Pancreas (tissue), 10 donors: ENCODE measurements around the gene SPATC1L. TPM values are rescaled to one million over a fixed set of nuclear protein-coding genes. Genes with fewer than 3 reads are reported as not detected.

Experiments used
- ATAC-seq, 4 donors: fragments of 200-7000 bp; cut with Tn5 transposase; one replicate each; pipeline versions ENCODE4 v1.8.0 to v1.9.1; 2020; ENCODE audit warnings: mild to moderate bottlenecking in 4 of 4, moderate library complexity in 4 of 4
- DNase-seq, 6 donors: peaks; one replicate each; pipeline ENCODE4 v3.0.0-alpha.2; 2020
- FAIRE-seq: peaks from 2 replicates; lab custom pipeline; 2012; peaks lifted over from hg19 to GRCh38; lab: Jason Lieb, UNC
- H3K27ac ChIP-seq, 4 donors: fragments of 200-600 bp; sonication (generic); 1 replicate in 3 of 4; 2 replicates in 1 of 4; pipeline versions ENCODE4 v1.5.0 to v1.8.0; 2020
- H3K27me3 ChIP-seq, 4 donors: fragments of 200-600 bp; one replicate each; pipeline ENCODE4 v1.8.0; 2021
- H3K36me3 ChIP-seq, 3 donors: fragments of 200-600 bp; sonication (generic) in 1 of 3; one replicate each; pipeline versions ENCODE4 v1.5.0 to v1.8.0; 2020 to 2021
- H3K4me1 ChIP-seq, 3 donors: fragments of 200-600 bp; one replicate each; pipeline ENCODE4 v1.8.0; 2021
- H3K4me3 ChIP-seq, 4 donors: fragments of 200-600 bp; sonication (generic) in 2 of 4; one replicate each; pipeline versions ENCODE4 v1.5.0 to v1.8.0; 2020 to 2021
- H3K9me3 ChIP-seq, 4 donors: fragments of 200-600 bp; one replicate each; pipeline ENCODE4 v1.8.0; 2021
- WGBS, 2 donors: extraction: QIAGEN DNeasy Blood & Tissue Kit; methylation state at CpG; one replicate each; pipeline ENCODE4 v1.1.7; 2013; 5-methylcytosine and 5-hydroxymethylcytosine counted together
- intact Hi-C, 3 donors: fragments of 100-400 bp; cut with DNase I; formaldehyde crosslinking; loops; one replicate each; pipeline versions ENCODE4 v1.11.1 to v1.14.2; 2022
- polyA plus RNA-seq, 2 donors: library from polyadenylated mRNA; stranded (reverse); fragments of 200-250 nt; gene quantifications; one replicate each; pipeline ENCODE4 v1.2.3, GENCODE V29; 2013
- total RNA-seq, 6 donors: library from RNA; stranded (reverse); fragmentation: NEBNext Ultra II Directional in 4 of 6; extraction: Animal tissue kit (Norgen Biotek cat#: 25700) in 4 of 6; gene quantifications; one replicate each; pipeline versions ENCODE4 v1.2.1 to v1.2.4, GENCODE V29; 2021 to 2023
- TF ChIP-seq, protein P1 (sequence below), 4 donors: fragments of 200-600 bp; sonication (generic) in 3 of 4; IDR thresholded peaks; one replicate each; pipeline versions ENCODE4 v1.5.0 to v1.8.0; 2021; ENCODE audit warnings: antibody characterized with exemption in 4 of 4
- donor health status: healthy with polysubstance abuse.
- donor health status: DM: no; HTN: no; CAD: no; lungs with moderate emphysema.
- donor health status: DM: no; HTN: no; CAD: no.
- donor health status: control.
- donor health status: control.
- donor health status: Bipolar disorder and iron deficiency.
- donor health status: DM: yes; HTN: yes; CAD: no.
- donor health status: DM: no; HTN: no; CAD: no.
- donor health status: DM: no; HTN: no; CAD: no.
- donor health status: DM: yes; HTN: yes; CAD: no.

The SPATC1L gene
- total and polyA plus RNA-seq, 8 donors: 3.1 to 26.9 (median 6.5) TPM

DNA sequence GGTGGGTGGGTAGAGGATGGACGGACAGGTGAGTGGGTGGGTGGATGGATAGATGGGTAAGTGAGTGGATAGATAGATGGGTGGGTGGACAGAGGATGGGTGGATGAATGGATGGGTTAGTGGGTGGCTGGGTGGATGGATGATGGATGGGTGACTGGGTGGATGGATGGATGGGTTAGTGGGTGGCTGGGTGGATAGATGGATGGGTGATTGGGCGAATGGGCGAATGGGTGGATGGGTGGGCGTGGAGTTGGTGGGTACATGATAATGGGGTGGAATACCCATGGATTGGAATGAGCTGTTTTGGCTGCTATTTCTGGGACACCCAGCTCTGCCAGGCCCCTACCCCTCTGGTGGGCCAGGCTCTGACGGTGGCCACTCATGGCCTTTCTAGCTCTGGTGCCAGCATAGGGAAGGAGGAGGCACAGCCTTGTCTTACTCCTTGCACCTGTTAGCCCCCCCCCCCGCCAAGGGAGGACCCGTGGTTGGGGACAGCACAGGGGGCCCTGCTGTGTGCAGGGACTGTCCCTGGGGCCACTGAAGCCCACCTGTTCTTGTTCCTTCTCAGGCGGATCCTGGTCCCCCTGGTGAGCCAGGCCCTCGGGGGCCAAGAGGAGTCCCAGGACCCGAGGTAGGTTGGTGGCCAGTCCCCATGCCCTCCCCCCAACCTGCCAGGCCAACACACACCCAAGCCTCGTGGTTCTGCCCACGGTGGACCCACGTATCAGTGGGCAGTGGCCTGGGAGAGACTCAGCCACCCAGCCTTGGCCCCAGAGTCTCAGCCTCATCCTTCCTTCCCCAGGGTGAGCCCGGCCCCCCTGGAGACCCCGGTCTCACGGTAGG is 60.0 kb downstream of the SPATC1L start:
- H3K4me1 ChIP-seq: no peaks in the 10 kb centered on the region
- ATAC-seq (no peak), FAIRE-seq (no peak), DNase-seq (peak in 4 of 6 donors; percentile 10 to 57 (median 30))
- TF ChIP-seq, protein P1, sequence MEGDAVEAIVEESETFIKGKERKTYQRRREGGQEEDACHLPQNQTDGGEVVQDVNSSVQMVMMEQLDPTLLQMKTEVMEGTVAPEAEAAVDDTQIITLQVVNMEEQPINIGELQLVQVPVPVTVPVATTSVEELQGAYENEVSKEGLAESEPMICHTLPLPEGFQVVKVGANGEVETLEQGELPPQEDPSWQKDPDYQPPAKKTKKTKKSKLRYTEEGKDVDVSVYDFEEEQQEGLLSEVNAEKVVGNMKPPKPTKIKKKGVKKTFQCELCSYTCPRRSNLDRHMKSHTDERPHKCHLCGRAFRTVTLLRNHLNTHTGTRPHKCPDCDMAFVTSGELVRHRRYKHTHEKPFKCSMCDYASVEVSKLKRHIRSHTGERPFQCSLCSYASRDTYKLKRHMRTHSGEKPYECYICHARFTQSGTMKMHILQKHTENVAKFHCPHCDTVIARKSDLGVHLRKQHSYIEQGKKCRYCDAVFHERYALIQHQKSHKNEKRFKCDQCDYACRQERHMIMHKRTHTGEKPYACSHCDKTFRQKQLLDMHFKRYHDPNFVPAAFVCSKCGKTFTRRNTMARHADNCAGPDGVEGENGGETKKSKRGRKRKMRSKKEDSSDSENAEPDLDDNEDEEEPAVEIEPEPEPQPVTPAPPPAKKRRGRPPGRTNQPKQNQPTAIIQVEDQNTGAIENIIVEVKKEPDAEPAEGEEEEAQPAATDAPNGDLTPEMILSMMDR (IDR thresholded peaks at IDR 0.05): no peak
- 70 to 86% methylated on average over 15 to 16 of the region's 16 CpGs for WGBS, 2 donors
- no peaks in the 10 kb centered on the region for H3K27me3 ChIP-seq
- no peaks in the 10 kb centered on the region for H3K36me3 ChIP-seq
- no peak overlapping the region for H3K4me3 ChIP-seq
- intact Hi-C loops: no loop called here
- no peaks in the 10 kb centered on the region for H3K9me3 ChIP-seq
- H3K27ac ChIP-seq: no peak overlapping the region

DNA sequence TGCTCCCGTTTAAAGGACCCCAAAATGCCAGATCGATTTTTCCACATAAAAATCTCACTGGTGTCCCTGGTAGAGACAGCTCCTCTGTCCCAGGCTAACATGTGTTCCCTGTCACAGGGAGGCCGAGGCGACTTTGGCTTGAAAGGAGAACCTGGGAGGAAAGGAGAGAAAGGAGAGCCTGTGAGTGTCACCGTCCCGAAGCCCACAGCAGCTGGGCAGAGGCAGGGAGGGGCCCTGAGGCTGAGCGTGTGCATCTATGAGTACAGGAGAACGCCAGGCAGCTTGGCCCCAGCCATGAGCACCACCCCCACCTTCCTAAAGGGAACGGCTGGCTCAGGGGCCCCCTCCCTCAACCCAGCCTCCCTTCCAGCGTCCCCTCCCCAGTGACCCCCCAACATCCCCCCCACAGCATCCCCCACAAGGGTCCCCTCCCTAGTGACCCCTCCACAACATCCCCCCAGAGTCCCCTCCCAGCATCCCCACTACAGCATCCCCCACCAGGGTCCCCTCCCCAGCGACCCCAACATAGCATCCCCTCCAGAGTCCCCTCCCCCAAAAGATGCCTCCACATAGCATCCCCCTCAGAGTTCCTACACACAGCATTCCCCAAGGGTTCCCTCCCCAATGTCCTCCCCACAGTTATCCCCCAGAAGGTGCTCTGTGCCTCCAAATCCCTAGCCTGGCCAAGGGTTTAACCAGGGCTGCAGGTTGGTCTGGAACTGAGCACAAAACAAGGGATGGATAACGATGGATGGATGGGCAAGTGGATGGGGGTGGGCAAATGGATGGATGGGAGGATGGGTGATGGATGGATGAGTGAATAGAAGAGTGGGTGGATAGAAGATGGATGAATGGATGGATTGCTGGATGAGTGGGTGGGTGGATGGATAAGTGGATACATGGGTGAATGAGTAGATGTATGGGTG is 61.2 kb downstream of the SPATC1L start:
- intact Hi-C loops: no loop called here
- Histone ChIP-seq H3K27me3 (no peaks in the 10 kb centered on the region), H3K9me3 (no peaks in the 10 kb centered on the region), H3K36me3 (no peaks in the 10 kb centered on the region), H3K27ac (no peak overlapping the region), H3K4me1 (no peaks in the 10 kb centered on the region), H3K4me3 (no peak overlapping the region)
- TF ChIP-seq, protein P1 (IDR thresholded peaks at IDR 0.05): no peak
- ATAC-seq (no peak), FAIRE-seq (no peak), DNase-seq (peak in 2 of 6 donors; percentile 4 to 22)
- 59 to 66% methylated on average over 12 of the region's 12 CpGs for WGBS, 2 donors

DNA sequence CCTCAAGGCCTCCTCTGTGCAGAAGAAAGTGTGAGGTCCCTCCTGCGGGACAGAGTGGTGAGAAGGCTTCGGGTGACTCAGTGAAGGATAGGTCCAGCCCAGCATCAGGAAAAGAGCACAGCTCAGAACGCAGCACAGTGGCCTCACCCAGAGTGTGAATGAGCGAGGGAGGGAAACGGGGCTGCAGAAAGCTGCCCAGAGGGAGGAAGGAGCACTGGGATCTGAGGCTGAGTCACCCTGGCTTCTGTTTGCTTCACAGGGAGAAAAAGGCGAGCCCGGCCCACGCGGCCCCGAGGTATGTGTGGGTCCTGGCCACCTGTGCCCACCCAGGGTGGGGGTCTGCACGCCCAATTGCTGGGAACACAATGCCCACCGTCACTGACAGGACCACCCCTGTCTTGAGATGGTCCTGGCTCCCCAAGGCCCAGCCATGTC is 62.0 kb downstream of the SPATC1L start:
- ATAC-seq (no peak), FAIRE-seq (no peak), DNase-seq (peak in 4 of 6 donors; percentile 9 to 50 (median 22))
- WGBS, 2 donors: 59 to 76% methylated on average over 12 of the region's 12 CpGs
- Histone ChIP-seq H3K4me1 (no peaks in the 10 kb centered on the region), H3K27me3 (no peaks in the 10 kb centered on the region), H3K27ac (no peak overlapping the region), H3K36me3 (no peaks in the 10 kb centered on the region), H3K4me3 (no peak overlapping the region), H3K9me3 (no peaks in the 10 kb centered on the region)
- intact Hi-C loops: no loop called here
- TF ChIP-seq, protein P1 (IDR thresholded peaks at IDR 0.05): no peak

DNA sequence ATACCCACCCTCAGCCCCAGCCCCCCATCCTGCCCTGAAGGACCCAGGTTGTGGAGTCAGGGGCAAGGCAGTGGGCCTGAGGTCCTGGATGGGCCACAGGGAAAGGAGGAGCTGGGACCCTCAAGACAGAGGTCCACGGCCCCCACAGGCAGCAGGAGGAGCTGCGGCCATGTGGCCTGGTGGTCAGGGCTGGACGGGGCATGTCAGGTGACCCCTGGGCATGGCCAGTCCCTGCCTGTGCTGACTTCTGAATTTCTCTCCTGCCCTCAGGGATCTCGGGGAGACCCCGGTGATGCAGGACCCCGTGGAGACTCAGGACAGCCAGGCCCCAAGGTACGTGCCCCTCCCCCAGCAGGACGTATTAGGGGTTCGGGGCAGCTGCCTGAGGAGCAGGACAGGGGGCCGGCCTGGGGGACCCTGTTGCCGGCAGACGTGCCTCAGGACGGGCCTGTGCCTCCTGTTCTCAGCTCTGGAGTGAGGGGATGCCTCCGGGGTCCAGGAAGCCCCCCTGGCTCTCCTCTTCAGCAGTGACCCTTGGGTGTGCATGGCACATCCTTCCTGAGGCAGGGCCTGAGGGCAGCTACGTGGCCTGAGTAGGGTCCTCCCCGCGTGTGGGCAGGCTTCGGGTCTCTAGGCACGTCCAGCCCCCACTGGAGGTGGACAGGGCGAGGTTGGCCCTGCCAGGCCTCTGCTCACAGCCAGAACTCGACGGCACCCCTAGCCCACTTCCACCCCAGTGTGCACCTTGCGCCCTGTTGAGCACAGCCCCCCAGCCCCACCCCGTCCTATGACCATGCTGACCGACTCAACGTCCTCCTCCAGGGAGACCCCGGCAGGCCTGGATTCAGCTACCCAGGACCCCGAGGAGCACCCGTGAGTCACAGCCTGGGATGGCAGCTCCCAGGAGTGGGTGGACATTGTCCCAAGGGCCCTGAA is 62.7 kb downstream of the SPATC1L start:
- no peaks in the 10 kb centered on the region for H3K9me3 ChIP-seq
- TF ChIP-seq, protein P1 (IDR thresholded peaks at IDR 0.05): no peak
- ATAC-seq: no peak
- DNase-seq: peak in 4 of 6 donors; percentile 12 to 51 (median 38)
- no peak overlapping the region for H3K27ac ChIP-seq
- intact Hi-C loops: no loop called here
- H3K27me3 ChIP-seq: no peaks in the 10 kb centered on the region
- no peak overlapping the region for H3K4me3 ChIP-seq
- WGBS, 2 donors: 67 to 79% methylated on average over 29 of the region's 29 CpGs
- no peaks in the 10 kb centered on the region for H3K36me3 ChIP-seq
- no peaks in the 10 kb centered on the region for H3K4me1 ChIP-seq
- FAIRE-seq: no peak
